ENCODE results near the gene SOX11. TPM values are rescaled to one million over a fixed set of nuclear protein-coding genes. Genes with fewer than 3 reads are reported as not detected.

The SOX11 gene
- total RNA-seq, 1 donor: under 0.01 TPM

- H3K4me3 ChIP-seq (ENCODE audit: low read length): no peak overlapping the region
- H3K9me3 ChIP-seq (ENCODE audit: low read depth, low read length): no peaks in the 10 kb centered on the region
- no peaks in the 10 kb centered on the region for H3K4me1 ChIP-seq (ENCODE audit: insufficient read depth, low read length)
- peaks cover 18% of the 10 kb centered on the region for H3K27me3 ChIP-seq (ENCODE audit: insufficient read depth, low read length)
Observed at GRCh38 chr2:5685225-5685624, 7.0 kb upstream of the SOX11 start.

GRCh38 chr2:5686068-5686467 is 6.1 kb upstream of the SOX11 start:
- Histone ChIP-seq H3K27me3 (ENCODE audit: insufficient read depth, low read length) (peaks cover 26% of the 10 kb centered on the region), H3K9me3 (ENCODE audit: low read depth, low read length) (no peaks in the 10 kb centered on the region), H3K4me1 (ENCODE audit: insufficient read depth, low read length) (no peaks in the 10 kb centered on the region), H3K4me3 (ENCODE audit: low read length) (no peak overlapping the region)

GRCh38 chr2:5686536-5686935 is 5.6 kb upstream of the SOX11 start:
- Histone ChIP-seq H3K9me3 (ENCODE audit: low read depth, low read length) (no peaks in the 10 kb centered on the region), H3K4me1 (ENCODE audit: insufficient read depth, low read length) (no peaks in the 10 kb centered on the region), H3K27me3 (ENCODE audit: insufficient read depth, low read length) (peaks cover 26% of the 10 kb centered on the region), H3K4me3 (ENCODE audit: low read length) (no peak overlapping the region)

GRCh38 chr2:5689750-5690149 is 2.4 kb upstream of the SOX11 start:
- Histone ChIP-seq H3K4me1 (ENCODE audit: insufficient read depth, low read length) (no peaks in the 10 kb centered on the region), H3K9me3 (ENCODE audit: low read depth, low read length) (no peaks in the 10 kb centered on the region), H3K27me3 (ENCODE audit: insufficient read depth, low read length) (peaks cover 45% of the 10 kb centered on the region), H3K4me3 (ENCODE audit: low read length) (no peak overlapping the region)

GRCh38 chr2:5690286-5690685 is 1.9 kb upstream of the SOX11 start:
- Histone ChIP-seq H3K9me3 (ENCODE audit: low read depth, low read length) (no peaks in the 10 kb centered on the region), H3K27me3 (ENCODE audit: insufficient read depth, low read length) (peaks cover 50% of the 10 kb centered on the region), H3K4me1 (ENCODE audit: insufficient read depth, low read length) (no peaks in the 10 kb centered on the region), H3K4me3 (ENCODE audit: low read length) (no peak overlapping the region)

GRCh38 chr2:5690718-5691220 is 1.4 kb upstream of the SOX11 start:
- H3K27me3 ChIP-seq (ENCODE audit: insufficient read depth, low read length): peaks cover 55% of the 10 kb centered on the region
- no peaks in the 10 kb centered on the region for H3K4me1 ChIP-seq (ENCODE audit: insufficient read depth, low read length)
- no peaks in the 10 kb centered on the region for H3K9me3 ChIP-seq (ENCODE audit: low read depth, low read length)
- no peak overlapping the region for H3K4me3 ChIP-seq (ENCODE audit: low read length)

- Histone ChIP-seq H3K27me3 (ENCODE audit: insufficient read depth, low read length) (peaks cover 61% of the 10 kb centered on the region), H3K4me3 (ENCODE audit: low read length) (no peak overlapping the region), H3K4me1 (ENCODE audit: insufficient read depth, low read length) (no peaks in the 10 kb centered on the region), H3K9me3 (ENCODE audit: low read depth, low read length) (no peaks in the 10 kb centered on the region)
Observed at GRCh38 chr2:5691221-5691984, 781 bp upstream of the SOX11 start.

- Histone ChIP-seq H3K4me1 (ENCODE audit: insufficient read depth, low read length) (no peaks in the 10 kb centered on the region), H3K4me3 (ENCODE audit: low read length) (no peak overlapping the region), H3K27me3 (ENCODE audit: insufficient read depth, low read length) (peaks cover 69% of the 10 kb centered on the region), H3K9me3 (ENCODE audit: low read depth, low read length) (no peaks in the 10 kb centered on the region)
Observed at GRCh38 chr2:5692561-5693286, 540 bp downstream of the SOX11 start.

GRCh38 chr2:5693287-5694201 is 1.4 kb downstream of the SOX11 start:
- no peak overlapping the region for H3K4me3 ChIP-seq (ENCODE audit: low read length)
- H3K27me3 ChIP-seq (ENCODE audit: insufficient read depth, low read length): peaks cover 76% of the 10 kb centered on the region
- H3K9me3 ChIP-seq (ENCODE audit: low read depth, low read length): no peaks in the 10 kb centered on the region
- H3K4me1 ChIP-seq (ENCODE audit: insufficient read depth, low read length): no peaks in the 10 kb centered on the region

GRCh38 chr2:5694306-5694705 is 2.1 kb downstream of the SOX11 start:
- Histone ChIP-seq H3K4me3 (ENCODE audit: low read length) (no peak overlapping the region), H3K9me3 (ENCODE audit: low read depth, low read length) (no peaks in the 10 kb centered on the region), H3K27me3 (ENCODE audit: insufficient read depth, low read length) (peaks cover 75% of the 10 kb centered on the region), H3K4me1 (ENCODE audit: insufficient read depth, low read length) (no peaks in the 10 kb centered on the region)

GRCh38 chr2:5695654-5696403 is 3.6 kb downstream of the SOX11 start:
- H3K9me3 ChIP-seq (ENCODE audit: low read depth, low read length): no peaks in the 10 kb centered on the region
- H3K4me3 ChIP-seq (ENCODE audit: low read length): no peak overlapping the region
- H3K4me1 ChIP-seq (ENCODE audit: insufficient read depth, low read length): no peaks in the 10 kb centered on the region
- peaks cover 68% of the 10 kb centered on the region for H3K27me3 ChIP-seq (ENCODE audit: insufficient read depth, low read length)

- no peaks in the 10 kb centered on the region for H3K4me1 ChIP-seq (ENCODE audit: insufficient read depth, low read length)
- H3K27me3 ChIP-seq (ENCODE audit: insufficient read depth, low read length): peaks cover 67% of the 10 kb centered on the region
- no peaks in the 10 kb centered on the region for H3K9me3 ChIP-seq (ENCODE audit: low read depth, low read length)
- no peak overlapping the region for H3K4me3 ChIP-seq (ENCODE audit: low read length)
Observed at GRCh38 chr2:5696404-5696944, 4.3 kb downstream of the SOX11 start.

GRCh38 chr2:5696945-5697521 is 4.8 kb downstream of the SOX11 start:
- H3K4me3 ChIP-seq (ENCODE audit: low read length): no peak overlapping the region
- H3K27me3 ChIP-seq (ENCODE audit: insufficient read depth, low read length): peaks cover 67% of the 10 kb centered on the region
- H3K4me1 ChIP-seq (ENCODE audit: insufficient read depth, low read length): no peaks in the 10 kb centered on the region
- no peaks in the 10 kb centered on the region for H3K9me3 ChIP-seq (ENCODE audit: low read depth, low read length)

GRCh38 chr2:5697562-5697961 is 5.4 kb downstream of the SOX11 start:
- Histone ChIP-seq H3K4me3 (ENCODE audit: low read length) (no peak overlapping the region), H3K27me3 (ENCODE audit: insufficient read depth, low read length) (peaks cover 66% of the 10 kb centered on the region), H3K4me1 (ENCODE audit: insufficient read depth, low read length) (no peaks in the 10 kb centered on the region), H3K9me3 (ENCODE audit: low read depth, low read length) (no peaks in the 10 kb centered on the region)
